Superior temporal gyrus (tissue), 1 donor: ENCODE data around the gene TLCD3A.
"Not testable (repeated sequence)": the region's sequence is repeated elsewhere in the genome, so short reads cannot be mapped to it uniquely, and the experiment has no call there.

Experiments
- DNase-seq: peaks from one replicate; pipeline ENCODE4 v3.0.0-alpha.2; 2016; ENCODE audit errors: extremely low spot score

The TLCD3A gene

DNA sequence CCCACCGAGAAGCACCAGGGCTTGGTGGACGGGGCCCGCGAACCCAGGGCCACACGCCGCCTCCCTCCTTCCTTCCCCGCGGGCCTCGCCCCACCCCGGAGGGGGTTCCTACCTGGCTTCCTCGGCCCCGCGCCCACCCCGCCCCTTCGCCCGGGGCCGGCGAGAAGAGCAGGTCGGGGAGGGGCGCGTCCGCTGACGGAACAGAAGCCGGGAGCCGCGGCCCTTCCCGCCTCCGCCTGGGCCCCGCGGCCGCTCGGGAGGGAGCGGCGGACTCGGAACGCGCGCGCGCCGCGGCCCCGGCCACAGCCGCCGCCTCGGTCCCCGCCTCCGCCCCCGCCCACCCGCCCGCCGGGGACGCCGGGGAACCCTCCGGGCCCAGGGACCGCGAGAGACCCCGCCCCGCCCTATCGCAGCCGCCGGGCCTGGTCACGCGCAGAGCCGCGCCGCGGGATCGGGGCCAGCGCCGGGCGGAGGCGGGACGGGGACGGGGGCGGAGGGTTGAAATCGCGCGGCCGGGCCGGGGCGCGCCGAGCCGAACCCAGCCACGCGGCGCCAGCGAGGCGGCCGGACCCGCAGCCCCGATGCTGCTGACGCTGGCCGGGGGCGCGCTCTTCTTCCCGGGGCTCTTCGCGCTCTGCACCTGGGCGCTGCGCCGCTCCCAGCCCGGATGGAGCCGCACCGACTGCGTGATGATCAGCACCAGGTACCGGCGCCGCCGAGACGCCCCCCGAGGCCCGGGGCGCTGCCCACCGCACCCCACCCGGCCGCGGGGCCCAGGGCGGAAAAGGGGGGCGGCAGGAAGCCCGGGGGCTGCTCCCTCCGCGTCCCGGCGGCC is at the start of gene TLCD3A:
Gene TLCD3A, plus strand, starts transcription at position 530 of the 835 bp plus-strand sequence. Its CDS starts 52 bp downstream, at position 582.
- no peak for DNase-seq

- no peak for DNase-seq
Measured at GRCh38 chr17:683040-683439, 49.4 kb upstream of the TLCD3A start.

- DNase-seq = no peak
Measured at GRCh38 chr17:683499-684254, 48.7 kb upstream of the TLCD3A start.

- no peak for DNase-seq
Measured at GRCh38 chr17:685006-685405, 47.4 kb upstream of the TLCD3A start.

DNA sequence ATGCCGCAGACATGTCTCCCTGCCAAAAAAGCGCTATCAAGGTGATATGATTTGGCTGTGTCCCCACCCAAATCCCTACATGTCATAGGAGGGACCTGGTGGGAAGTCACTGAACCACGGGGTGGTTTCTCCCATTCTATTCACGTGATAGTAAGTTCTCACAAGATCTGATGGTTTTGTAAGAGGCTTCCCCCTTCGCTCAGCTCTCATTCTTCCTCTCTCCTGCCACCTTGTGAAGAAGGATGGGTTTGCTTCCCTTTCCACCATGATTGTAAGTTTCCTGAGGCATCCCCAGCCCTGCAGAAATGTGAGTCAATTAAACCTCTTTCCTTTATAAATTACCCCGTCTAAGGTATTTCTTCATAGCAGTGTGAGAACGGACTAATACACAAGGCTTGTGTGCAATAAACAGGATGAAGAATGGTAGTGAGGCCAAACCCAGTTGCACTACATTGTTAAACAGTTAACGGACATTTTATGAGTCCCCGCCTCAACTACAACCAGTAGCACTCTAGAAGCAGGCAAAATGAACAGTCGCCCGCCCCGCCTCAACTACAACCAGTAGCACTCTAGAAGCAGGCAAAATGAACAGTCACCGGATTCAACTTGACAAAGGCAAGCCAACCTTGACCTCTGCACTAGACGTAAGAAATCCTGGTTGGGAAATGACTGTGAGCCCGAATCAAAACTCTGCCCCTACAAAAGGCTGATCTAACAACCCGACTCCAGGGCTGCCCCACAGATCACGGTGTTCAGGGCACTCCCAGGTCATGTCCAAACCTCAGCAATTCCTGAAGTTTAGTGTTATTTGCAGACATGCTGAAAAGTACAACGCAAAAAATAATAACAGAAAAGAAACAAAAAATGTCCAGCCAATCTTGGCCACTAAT is 44.1 kb upstream of the TLCD3A start:
- DNase-seq = no peak

- peak; percentile 59 for DNase-seq
Measured at GRCh38 chr17:689556-690275, 42.7 kb upstream of the TLCD3A start.

GRCh38 chr17:690361-690760 is 42.0 kb upstream of the TLCD3A start:
- no peak for DNase-seq

GRCh38 chr17:691423-691822 is 41.0 kb upstream of the TLCD3A start:
- no peak for DNase-seq

DNA sequence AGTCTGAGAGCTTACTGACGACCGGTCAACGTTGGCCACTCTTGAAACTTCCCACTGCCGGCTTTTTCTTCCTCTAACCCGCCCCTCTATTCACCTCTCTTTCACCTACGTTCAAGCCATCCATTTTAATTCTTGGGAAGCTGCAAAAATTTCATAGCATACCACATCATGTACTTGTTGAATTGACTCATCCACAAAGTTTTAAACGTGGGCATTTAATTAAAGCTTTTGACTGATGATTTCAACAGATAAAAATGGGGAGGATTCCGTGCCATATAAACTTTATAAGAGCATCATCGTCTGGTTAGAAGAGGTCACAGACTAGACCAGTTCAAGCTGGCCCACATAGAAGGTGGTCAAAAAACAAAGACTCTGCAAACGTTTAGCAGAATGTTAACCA is 40.3 kb upstream of the TLCD3A start:
- no peak for DNase-seq

DNA sequence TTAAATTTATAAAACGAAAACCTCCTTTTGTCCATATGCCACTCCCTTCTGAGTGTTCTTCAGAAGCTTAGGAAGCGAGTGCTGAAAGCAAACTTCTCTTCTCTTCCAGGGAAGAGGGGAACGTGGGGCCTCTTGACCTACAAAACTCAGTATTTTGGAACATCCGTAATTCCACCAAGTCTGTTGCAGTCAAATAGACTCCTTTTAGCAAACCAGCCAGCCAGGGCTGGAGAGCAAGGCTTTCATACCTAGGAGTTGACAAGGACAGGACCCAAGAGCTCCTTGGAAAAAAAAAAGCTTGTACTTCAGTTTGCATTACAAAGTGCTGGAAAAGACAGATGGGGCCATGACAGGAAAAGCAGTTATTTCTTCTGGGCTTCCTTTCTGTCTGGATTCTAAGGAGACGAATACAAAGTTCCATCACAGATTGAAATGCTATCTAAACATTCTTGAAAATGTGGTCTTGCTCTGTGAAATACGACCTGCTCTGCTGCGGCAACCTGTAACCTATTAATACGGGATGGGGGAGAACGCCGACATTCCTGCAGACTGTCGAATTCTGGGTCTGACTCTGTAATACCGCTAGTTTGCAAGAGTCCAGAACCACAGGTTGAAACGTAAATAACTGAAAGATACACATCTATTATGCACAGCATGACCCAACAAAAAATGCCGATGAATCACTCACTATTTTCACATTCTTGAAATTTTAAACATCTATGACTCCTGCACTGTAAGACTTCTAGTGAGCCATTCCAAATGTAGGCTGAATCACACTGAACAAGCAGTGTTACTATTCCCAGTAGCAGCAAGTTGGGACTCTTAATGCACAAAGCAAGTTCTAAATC is 38.4 kb upstream of the TLCD3A start:
- no peak for DNase-seq

GRCh38 chr17:696369-696768 is 36.0 kb upstream of the TLCD3A start:
- DNase-seq = no peak

- DNase-seq = no peak
Measured at GRCh38 chr17:697682-698081, 34.7 kb upstream of the TLCD3A start.

- not testable (repeated sequence) for DNase-seq
Measured at GRCh38 chr17:698096-698495, 34.3 kb upstream of the TLCD3A start.

DNA sequence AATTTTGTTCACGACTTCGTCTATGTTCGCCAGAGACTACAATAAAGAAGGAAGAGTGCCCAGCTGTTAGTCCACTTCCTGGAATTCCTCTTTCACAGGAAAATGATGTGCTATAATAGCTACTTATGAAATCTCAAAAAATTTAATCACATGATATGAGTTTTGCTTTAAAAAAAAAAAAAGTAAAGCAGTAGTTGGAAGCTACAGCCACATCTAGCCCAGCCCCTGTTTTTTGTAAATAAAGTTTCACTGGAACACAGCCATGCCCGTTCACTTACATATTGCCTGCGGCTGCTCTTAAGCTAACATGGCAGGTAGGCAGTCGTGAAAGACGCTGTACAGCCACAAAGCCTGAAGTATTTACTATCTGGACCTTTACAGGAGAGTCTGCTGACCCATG is 33.1 kb upstream of the TLCD3A start:
- no peak for DNase-seq

DNA sequence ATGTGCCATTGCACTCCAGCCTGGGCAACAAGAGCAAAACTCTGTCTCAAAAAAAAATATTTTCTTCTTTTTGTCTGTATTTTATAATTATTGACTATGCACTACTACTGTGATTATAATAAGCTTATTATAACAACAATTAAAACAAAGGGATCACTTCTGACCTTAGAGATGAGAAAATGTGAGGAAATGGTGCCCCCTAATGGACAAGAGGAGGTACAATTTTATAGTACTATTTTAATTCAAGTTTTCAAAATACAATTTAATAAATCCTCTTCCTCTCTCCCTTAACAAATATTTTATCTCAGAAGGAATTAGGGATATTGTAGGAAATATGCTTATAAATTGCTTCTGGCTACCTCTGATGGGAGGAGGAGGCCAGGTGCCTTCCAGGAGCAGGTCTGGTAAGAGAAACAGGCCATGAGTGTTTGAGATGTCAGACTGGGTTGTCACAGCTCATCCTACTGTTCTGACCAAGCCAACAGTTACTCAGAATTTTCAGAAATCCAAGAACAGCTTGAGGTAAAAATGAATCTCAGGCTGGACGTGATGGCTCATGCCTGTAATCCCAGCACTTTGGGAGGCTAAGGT is 31.8 kb upstream of the TLCD3A start:
- peak; percentile 71 for DNase-seq

GRCh38 chr17:703081-703875 is 29.1 kb upstream of the TLCD3A start:
- DNase-seq = no peak

DNA sequence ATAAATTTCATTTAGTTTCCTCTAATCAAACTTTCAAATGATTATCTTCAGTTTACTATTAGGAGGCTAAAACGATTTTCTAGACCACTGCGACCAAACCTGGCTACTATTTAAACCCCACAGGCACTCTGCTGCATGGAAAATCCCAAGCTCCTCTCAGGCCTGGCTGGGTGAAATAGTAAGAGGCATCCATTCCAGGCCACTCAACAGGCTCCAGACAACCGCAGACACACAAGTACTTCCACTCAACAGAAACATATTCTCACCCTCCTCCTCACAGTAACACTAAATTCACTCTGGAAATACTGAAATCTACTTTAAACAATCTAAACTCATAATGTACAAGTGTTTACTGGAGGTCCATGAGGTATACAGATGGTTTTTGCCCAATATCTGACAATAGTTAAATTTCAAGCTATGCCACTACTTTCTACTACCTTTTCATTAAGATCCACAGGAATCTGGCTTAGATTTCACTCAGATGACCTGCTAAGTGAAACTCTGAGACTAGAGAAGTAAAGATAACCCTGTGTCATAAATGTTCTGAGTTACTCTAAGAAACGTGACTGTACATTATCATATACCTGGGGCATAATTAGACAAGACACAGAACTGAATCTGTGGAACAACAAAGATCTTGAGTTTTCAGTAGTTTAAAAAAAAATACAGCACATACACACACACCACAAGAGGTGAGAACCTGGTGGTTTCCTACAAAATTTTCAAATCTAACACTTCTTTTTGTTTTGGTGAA is 28.1 kb upstream of the TLCD3A start:
- DNase-seq = no peak

DNA sequence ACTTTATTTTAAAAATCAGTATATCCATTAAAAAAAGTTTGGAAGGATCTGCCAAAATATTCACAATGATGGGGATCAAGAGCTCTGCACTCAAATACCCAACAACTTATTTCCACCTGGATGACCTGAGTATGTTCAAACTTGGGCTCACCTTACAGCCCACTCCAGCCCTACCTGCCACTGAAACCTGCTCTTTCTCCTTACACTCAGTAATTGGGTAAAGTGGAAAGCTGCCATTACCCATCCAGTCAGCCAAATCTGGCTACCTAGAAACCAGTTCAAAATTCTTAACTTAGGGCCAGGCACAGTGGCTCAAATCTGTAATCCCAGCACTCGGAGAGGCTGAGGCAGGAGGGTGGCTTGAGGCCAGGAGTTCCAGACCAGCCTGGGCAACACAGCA is 27.4 kb upstream of the TLCD3A start:
- no peak for DNase-seq
